A549 treated with RU486 at 1 μM for 4 hours (cell line): ENCODE measurements around the gene FOXN1. TPM values are rescaled to one million over a fixed set of nuclear protein-coding genes. Genes with fewer than 3 reads are reported as not detected.

Experiments used
- total RNA-seq: library from RNA; stranded (reverse); fragments of 200-300 nt; extraction: Qiagen RNA extraction; gene quantifications from 5 replicates; pipeline ENCODE4 v1.2.3, GENCODE V29; 2022; ENCODE audit warnings: low read depth

FOXN1 gene
- not detected in 5 replicates for total RNA-seq

GRCh38 chr17:28505986-28506665 is at the start of gene FOXN1:
TSS of gene FOXN1 (plus strand) at chr17:28506348. CDS start at chr17:28523970, 17,622 bp downstream.

GRCh38 chr17:28473542-28473941 is 32.6 kb upstream of the FOXN1 start, which contains the start of gene SLC13A2:
TSS of gene SLC13A2 (plus strand) at chr17:28473644. CDS start at chr17:28473713, 69 bp downstream.

GRCh38 chr17:28552176-28552999 is 46.2 kb downstream of the FOXN1 start, which contains the start of gene UNC119:
TSS of gene UNC119 (minus strand) at chr17:28552624. CDS start at chr17:28552557, 67 bp downstream.

GRCh38 chr17:28571361-28572122 is 65.4 kb downstream of the FOXN1 start, which contains the start of gene PIGS:
TSS of gene PIGS (minus strand) at chr17:28571524. CDS start at chr17:28571496, 28 bp downstream.

GRCh38 chr17:28576758-28577465 is 70.8 kb downstream of the FOXN1 start, which contains the start of gene ALDOC:
TSS of gene ALDOC (minus strand) at chr17:28576895. CDS start at chr17:28575532, 1,363 bp downstream.

Other genes with a start within 250 kb of the FOXN1 start
- 48.1 to 56.0 TPM (median 51.1 TPM) in 5 replicates for gene TMEM97, start 187.1 kb upstream of the FOXN1 start, total RNA-seq
- 57.2 to 59.9 TPM (median 57.8 TPM) in 5 replicates for gene IFT20, start 170.9 kb upstream of the FOXN1 start, total RNA-seq
- 39.9 to 54.1 TPM (median 46.9 TPM) in 5 replicates for gene TNFAIP1, start 170.6 kb upstream of the FOXN1 start, total RNA-seq
- 139 to 167 TPM (median 160 TPM) in 5 replicates for gene POLDIP2, start 148.8 kb upstream of the FOXN1 start, total RNA-seq
- gene SEBOX, start 141.1 kb upstream of the FOXN1 start, total RNA-seq = not detected in 5 replicates
- gene VTN, start 136.0 kb upstream of the FOXN1 start, total RNA-seq = 16.0 to 24.4 TPM (median 22.0 TPM) in 5 replicates
- gene SARM1, start 134.7 kb upstream of the FOXN1 start, total RNA-seq = 4.3 to 7.2 TPM (median 5.2 TPM) in 5 replicates
- gene SLC46A1, start 100.1 kb upstream of the FOXN1 start, total RNA-seq = 16.1 to 21.6 TPM (median 20.2 TPM) in 5 replicates
- gene SLC13A2, start 32.7 kb upstream of the FOXN1 start, total RNA-seq = 0.10 to 0.18 TPM (median 0.14 TPM) in 4 of 5 replicates, not detected in the other
- 25.1 to 32.6 TPM (median 29.0 TPM) in 5 replicates for gene UNC119, start 46.3 kb downstream of the FOXN1 start, total RNA-seq
- 55.8 to 58.4 TPM (median 56.6 TPM) in 5 replicates for gene PIGS, start 65.2 kb downstream of the FOXN1 start, total RNA-seq
- 1.3 to 2.3 TPM (median 1.8 TPM) in 5 replicates for gene ALDOC, start 70.5 kb downstream of the FOXN1 start, total RNA-seq
- 72.4 to 90.1 TPM (median 77.8 TPM) in 5 replicates for gene SPAG5, start 92.7 kb downstream of the FOXN1 start, total RNA-seq
- gene RSKR, start 107.8 kb downstream of the FOXN1 start, total RNA-seq = 2.2 to 4.9 TPM (median 4.2 TPM) in 5 replicates
- gene BLTP2, start 138.8 kb downstream of the FOXN1 start, total RNA-seq = 56.4 to 74.1 TPM (median 58.8 TPM) in 5 replicates
- 79.5 to 87.0 TPM (median 84.5 TPM) in 5 replicates for gene SDF2, start 155.6 kb downstream of the FOXN1 start, total RNA-seq
- gene SUPT6H, start 155.9 kb downstream of the FOXN1 start, total RNA-seq = 69.2 to 74.1 TPM (median 72.2 TPM) in 5 replicates
- 1.2 to 2.3 TPM (median 1.5 TPM) in 5 replicates for gene PROCA1, start 205.5 kb downstream of the FOXN1 start, total RNA-seq
- gene RAB34, start 211.5 kb downstream of the FOXN1 start, total RNA-seq = 220 to 279 TPM (median 265 TPM) in 5 replicates
- 1,999 to 2,848 TPM (median 2,238 TPM) in 5 replicates for gene RPL23A, start 213.6 kb downstream of the FOXN1 start, total RNA-seq
- 36.2 to 53.8 TPM (median 48.3 TPM) in 5 replicates for gene TLCD1, start 219.9 kb downstream of the FOXN1 start, total RNA-seq
- 3.8 to 4.7 TPM (median 4.5 TPM) in 5 replicates for gene NEK8, start 222.4 kb downstream of the FOXN1 start, total RNA-seq
- gene TRAF4, start 237.7 kb downstream of the FOXN1 start, total RNA-seq = 51.5 to 88.4 TPM (median 76.8 TPM) in 5 replicates